BLaER1 (cell line): ENCODE results near the gene PFN2.

Source experiments
- H3K27ac ChIP-seq: shearing (Covaris generic); formaldehyde crosslinking; 2 replicates; pipeline ENCODE4 v1.8.1; 2022
- H3K27me3 ChIP-seq: shearing (Covaris generic); formaldehyde crosslinking; 2 replicates; pipeline ENCODE4 v1.8.1; 2022
- H3K36me3 ChIP-seq: shearing (Covaris generic); formaldehyde crosslinking; 2 replicates; pipeline ENCODE4 v1.8.1; 2022
- H3K4me1 ChIP-seq: shearing (Covaris generic); formaldehyde crosslinking; 2 replicates; pipeline ENCODE4 v1.8.1; 2022
- H3K4me2 ChIP-seq: shearing (Covaris generic); formaldehyde crosslinking; 2 replicates; pipeline ENCODE4 v1.8.1; 2022
- H3K4me3 ChIP-seq: shearing (Covaris generic); formaldehyde crosslinking; 2 replicates; pipeline ENCODE4 v1.8.1; 2022
- H3K9ac ChIP-seq: shearing (Covaris generic); formaldehyde crosslinking; 2 replicates; pipeline ENCODE4 v1.8.1; 2022
- H3K9me3 ChIP-seq: shearing (Covaris generic); formaldehyde crosslinking; 2 replicates; pipeline ENCODE4 v1.8.1; 2022
- H4K20me1 ChIP-seq: shearing (Covaris generic); formaldehyde crosslinking; 2 replicates; pipeline ENCODE4 v1.8.1; 2022
- Cebpa-rat ChIP-seq: shearing (Covaris generic); IDR thresholded peaks from 2 replicates; pipeline ENCODE4 v1.8.1; 2022

PFN2 gene

GRCh38 chr3:149933858-149934257, 36.8 kb downstream of the PFN2 start:
- H3K4me1 ChIP-seq = no peaks in the 10 kb centered on the region
- no peak overlapping the region for H3K4me3 ChIP-seq
- peaks cover 28% of the 10 kb centered on the region for H3K36me3 ChIP-seq
- H3K27ac ChIP-seq = no peak overlapping the region
- H3K9me3 ChIP-seq = peaks cover 17% of the 10 kb centered on the region
- TF ChIP-seq Cebpa-rat = no peak
- H4K20me1 ChIP-seq = peaks cover 14% of the 10 kb centered on the region; the same call in 1 of the 2 replicates
- no peak overlapping the region for H3K9ac ChIP-seq
- H3K27me3 ChIP-seq = no peaks in the 10 kb centered on the region
- no peak overlapping the region for H3K4me2 ChIP-seq

- TF ChIP-seq Cebpa-rat = no peak
- Histone ChIP-seq H4K20me1 (peaks cover 14% of the 10 kb centered on the region; the same call in 1 of the 2 replicates), H3K36me3 (peaks cover 28% of the 10 kb centered on the region)
These were observed 37.7 kb downstream of the PFN2 start for GRCh38 chr3:149933008-149933407.

DNA sequence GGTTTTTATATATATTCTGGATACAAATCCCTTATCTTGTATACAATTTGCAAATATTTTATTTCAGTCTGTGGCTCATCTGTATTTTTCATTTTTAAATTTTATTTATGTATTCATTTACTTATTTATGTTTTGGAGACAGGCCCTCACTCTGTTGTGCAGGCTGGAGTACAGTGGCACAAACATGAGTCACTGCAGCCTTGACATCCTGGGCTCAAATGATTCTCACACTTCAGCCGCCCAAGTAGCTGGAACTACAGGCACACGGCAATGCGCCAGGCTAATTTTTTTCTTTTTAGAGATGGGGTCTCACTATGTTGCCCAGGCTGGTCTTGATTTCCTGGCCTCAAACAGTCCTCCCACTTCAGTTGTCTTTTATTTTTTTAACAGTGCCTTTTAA, 50.6 kb downstream of the PFN2 start:
- H3K27me3 ChIP-seq = no peaks in the 10 kb centered on the region
- H4K20me1 ChIP-seq = no peaks in the 10 kb centered on the region
- no peak overlapping the region for H3K9ac ChIP-seq
- H3K9me3 ChIP-seq = no peaks in the 10 kb centered on the region
- H3K27ac ChIP-seq = no peak overlapping the region
- H3K4me2 ChIP-seq = no peak overlapping the region
- H3K4me3 ChIP-seq = no peak overlapping the region
- H3K4me1 ChIP-seq = no peaks in the 10 kb centered on the region
- no peak for TF ChIP-seq Cebpa-rat
- H3K36me3 ChIP-seq = peaks cover 17% of the 10 kb centered on the region

More at GRCh38 chr3:149933008-149933407, 37.7 kb downstream of the PFN2 start:
- no peaks in the 10 kb centered on the region for H3K27me3 ChIP-seq
- no peaks in the 10 kb centered on the region for H3K4me1 ChIP-seq
- no peak overlapping the region for H3K4me2 ChIP-seq
- H3K27ac ChIP-seq = no peak overlapping the region
- no peak overlapping the region for H3K9ac ChIP-seq
- H3K4me3 ChIP-seq = no peak overlapping the region
- H3K9me3 ChIP-seq = peaks cover 17% of the 10 kb centered on the region

- no peak overlapping the region for H3K27ac ChIP-seq
- H3K27me3 ChIP-seq = no peaks in the 10 kb centered on the region
- H3K4me3 ChIP-seq = no peak overlapping the region
- no peak overlapping the region for H3K9ac ChIP-seq
- H3K4me2 ChIP-seq = no peak overlapping the region
- no peak for TF ChIP-seq Cebpa-rat
- no peaks in the 10 kb centered on the region for H3K9me3 ChIP-seq
- H3K36me3 ChIP-seq = peaks cover 20% of the 10 kb centered on the region
- H4K20me1 ChIP-seq = no peaks in the 10 kb centered on the region
- H3K4me1 ChIP-seq = no peaks in the 10 kb centered on the region
These were observed 51.2 kb downstream of the PFN2 start for GRCh38 chr3:149919509-149919908.

- Histone ChIP-seq H3K27ac (no peak overlapping the region), H3K4me2 (no peak overlapping the region), H3K9ac (no peak overlapping the region), H3K36me3 (peaks cover 26% of the 10 kb centered on the region), H3K4me3 (no peak overlapping the region), H3K4me1 (no peaks in the 10 kb centered on the region), H3K27me3 (no peaks in the 10 kb centered on the region), H3K9me3 (no peaks in the 10 kb centered on the region), H4K20me1 (no peaks in the 10 kb centered on the region)
- TF ChIP-seq Cebpa-rat = no peak
These were observed 53.5 kb downstream of the PFN2 start for GRCh38 chr3:149917124-149917667.
